HG02840 (cell line): ENCODE measurements around the gene ZNF778.
A peak's percentile ranks its signal among the peaks of the same experiment; 100 is the strongest.
"Not testable (repeated sequence)": the region's sequence is repeated elsewhere in the genome, so short reads cannot be mapped to it uniquely, and the experiment has no call there.

Experiments
- ATAC-seq: cut with Tn5 transposase; IDR thresholded peaks from one replicate; pipeline ENCODE4 v1.9.1; 2021; ENCODE audit warnings: mild to moderate bottlenecking, moderate library complexity, moderate number of reproducible peaks; ENCODE audit not compliant: unreplicated experiment, low FRiP score

Gene ZNF778

DNA sequence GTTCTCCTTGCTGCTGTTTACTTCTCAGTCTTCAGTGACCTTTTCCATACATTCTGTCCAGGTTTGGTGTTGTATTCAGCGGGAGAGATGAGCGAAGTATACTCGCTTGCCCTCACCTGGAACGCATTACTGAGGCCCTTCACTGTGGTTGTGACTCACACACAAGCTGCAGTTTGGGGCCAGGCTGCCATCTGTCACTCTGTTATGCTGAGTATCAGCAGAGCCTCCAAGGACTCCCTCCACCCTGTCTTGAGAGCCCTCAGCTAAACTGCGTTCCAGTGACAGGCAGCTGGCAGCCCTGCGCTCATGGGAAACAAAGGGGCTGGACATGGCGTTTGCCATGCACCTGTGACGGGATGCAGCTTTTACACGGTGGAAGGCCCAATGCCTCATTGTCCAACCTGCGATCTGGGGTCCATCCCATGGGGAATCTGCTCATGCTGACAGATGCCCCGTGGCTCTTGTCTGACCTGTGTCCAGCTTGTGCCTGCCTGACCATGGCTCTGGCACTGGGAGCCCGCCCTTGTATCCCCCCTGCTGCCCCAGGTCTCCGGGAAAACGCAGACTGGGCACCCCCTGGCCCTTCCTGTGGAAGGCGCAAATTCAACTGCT lies 6.5 kb upstream of the ZNF778 start:
- ATAC-seq = no peak

DNA sequence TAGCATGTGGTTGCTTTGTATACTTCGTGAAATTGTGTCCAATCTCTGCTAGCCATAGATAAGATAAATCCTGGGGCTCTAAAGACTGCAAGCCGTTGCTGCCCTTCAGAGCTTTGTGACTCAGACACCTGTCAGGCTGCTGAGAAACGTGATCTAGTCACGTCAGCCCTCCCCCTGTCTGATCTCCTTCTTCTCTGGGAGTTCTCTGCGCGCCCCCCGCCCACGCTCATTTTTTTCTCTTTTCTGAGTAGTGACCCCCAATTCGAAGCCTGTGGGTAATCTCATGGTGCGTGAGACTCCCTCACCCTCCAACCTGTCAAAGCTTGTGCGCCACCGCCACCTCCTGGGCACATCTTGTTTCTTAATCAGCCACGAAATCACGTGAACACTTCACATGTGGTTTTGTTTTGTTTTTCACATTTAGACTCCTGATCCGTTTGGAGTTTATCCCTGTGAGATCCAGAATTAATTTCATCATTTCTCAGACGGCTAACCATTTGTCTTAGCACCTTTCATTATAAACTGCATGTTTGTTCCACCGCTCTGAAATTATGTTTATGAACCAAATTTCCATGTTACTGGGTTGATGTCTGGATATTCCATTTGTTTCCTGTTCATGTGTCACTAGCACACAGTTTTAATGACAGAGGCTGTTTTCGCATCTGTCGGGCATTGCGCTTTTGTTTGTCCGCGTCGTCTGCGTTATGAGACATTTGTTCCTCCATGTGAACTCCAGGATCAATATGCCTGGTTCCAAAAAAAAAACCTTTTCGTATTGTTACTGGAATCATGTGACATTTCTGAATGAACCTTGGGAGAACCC lies 977 bp upstream of the ZNF778 start:
- no peak for ATAC-seq

DNA sequence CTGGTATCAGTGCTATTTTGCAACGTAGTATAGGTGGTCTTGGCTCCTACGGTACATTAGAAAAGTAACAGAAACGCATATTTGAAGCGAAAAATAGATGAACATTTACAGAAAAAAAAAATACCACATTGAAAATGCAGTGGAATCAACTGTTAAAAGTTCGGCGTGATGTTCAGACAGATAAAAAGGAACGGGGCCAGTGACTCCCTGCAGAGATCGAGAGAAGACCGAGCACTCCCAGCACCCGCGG lies 440 bp upstream of the ZNF778 start:
- no peak for ATAC-seq

DNA sequence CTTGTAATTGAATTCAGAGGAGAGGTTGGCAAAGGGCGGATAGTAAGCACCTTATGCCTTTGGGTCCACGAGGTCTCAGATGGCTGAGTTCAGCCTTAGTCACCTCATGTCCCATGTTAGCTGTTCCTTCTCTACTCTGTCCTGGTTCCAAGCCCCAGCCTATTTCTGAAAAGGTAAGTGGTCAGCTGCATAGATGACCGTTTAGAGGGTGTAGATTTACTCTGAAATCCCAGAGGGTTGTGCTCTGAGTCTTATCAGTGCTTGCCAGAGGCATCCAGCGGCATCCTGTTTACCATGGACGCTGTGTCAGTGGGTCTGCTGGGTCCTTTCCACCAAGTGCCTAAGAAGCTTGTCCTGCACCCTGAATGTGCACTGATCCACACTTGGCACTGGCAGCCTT lies 1.9 kb downstream of the ZNF778 start:
- ATAC-seq = no peak

DNA sequence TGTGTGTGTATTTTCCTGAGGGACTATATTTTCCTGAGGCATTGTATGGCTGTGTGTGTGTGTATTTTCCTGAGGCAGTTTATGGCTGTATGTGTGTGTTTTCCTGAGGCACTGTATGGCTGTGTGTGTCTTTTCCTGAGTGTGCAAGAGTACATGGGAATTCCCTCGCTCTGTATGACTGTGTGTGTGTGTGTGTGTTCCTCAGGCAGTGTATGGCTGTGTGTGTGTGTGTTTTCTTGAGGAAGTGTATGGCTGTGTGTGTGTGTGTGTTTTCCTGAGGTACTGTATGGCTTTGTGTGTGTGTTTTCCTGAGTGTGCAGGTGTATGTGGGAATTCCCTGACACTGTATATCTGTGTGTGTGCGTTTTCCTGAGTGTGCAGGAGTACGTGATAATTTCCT lies 4.1 kb downstream of the ZNF778 start:
- ATAC-seq = no peak

DNA sequence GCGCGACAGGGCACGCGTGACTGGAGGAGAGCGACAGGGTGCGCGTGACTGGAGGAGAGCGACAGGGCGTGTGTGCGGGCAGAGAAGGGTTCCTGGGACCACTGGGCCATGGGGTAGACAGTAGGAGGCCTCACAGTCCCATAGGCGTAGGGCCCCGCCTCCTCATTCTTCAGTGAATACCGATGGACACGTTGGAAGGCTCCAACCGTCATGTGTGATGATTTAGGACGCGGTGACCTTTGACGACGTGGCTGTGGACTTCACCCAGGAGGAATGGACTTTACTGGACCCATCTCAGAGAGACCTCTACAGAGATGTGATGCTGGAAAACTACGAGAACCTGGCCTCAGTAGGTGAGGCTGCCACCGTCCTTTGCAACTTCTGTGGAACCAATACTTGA lies 5.4 kb downstream of the ZNF778 start:
- no peak for ATAC-seq

GRCh38 chr16:89224665-89225064 lies 7.2 kb downstream of the ZNF778 start:
- no peak for ATAC-seq

GRCh38 chr16:89230255-89230654 lies 12.8 kb downstream of the ZNF778 start:
- ATAC-seq = no peak

GRCh38 chr16:89232107-89232506 lies 14.6 kb downstream of the ZNF778 start:
- no peak for ATAC-seq

- ATAC-seq = no peak
Observed at GRCh38 chr16:89233678-89234490, 16.4 kb downstream of the ZNF778 start.

GRCh38 chr16:89237733-89238132 lies 20.2 kb downstream of the ZNF778 start:
- ATAC-seq = no peak

DNA sequence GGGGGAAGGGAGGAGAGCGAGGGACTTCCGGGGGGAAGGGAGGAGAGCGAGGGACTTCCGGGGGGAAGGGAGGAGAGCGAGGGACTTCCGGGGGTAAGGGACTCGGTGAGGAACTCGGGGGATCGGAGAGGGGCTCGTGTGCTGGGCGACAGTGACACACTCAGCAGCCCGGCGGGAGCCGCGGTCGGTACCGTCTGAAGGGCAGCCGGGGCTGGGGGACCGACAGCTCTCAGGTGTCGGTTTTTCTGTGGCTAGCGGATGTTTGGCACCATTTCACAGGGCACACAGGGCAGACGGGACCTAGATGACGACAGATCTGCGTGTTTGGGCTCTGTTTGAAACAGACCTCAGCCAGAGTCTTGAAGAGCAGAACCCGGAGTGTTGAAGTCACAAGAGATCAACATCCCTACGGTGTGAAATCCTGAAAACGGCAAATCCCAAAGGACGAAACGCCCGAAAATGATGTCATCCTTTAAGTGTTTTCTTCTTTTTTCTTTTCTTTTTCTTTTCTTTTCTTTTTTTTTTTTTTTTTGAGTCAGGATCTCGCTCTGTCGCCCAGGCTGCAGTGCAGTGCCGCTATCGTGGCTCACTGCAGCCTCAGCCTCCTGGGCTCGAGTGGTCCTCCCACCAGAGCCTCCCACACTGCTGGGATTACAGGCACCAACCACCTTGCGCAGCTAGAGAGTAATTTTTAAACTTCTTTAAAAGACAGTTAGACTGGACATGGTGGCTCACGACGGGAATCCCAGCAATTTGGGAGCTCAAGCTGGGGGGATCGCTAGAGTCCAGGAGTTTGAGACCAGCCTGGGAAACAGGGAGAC lies 23.9 kb downstream of the ZNF778 start:
- no peak for ATAC-seq

- ATAC-seq = no peak
Observed at GRCh38 chr16:89242795-89243200, 25.3 kb downstream of the ZNF778 start.

DNA sequence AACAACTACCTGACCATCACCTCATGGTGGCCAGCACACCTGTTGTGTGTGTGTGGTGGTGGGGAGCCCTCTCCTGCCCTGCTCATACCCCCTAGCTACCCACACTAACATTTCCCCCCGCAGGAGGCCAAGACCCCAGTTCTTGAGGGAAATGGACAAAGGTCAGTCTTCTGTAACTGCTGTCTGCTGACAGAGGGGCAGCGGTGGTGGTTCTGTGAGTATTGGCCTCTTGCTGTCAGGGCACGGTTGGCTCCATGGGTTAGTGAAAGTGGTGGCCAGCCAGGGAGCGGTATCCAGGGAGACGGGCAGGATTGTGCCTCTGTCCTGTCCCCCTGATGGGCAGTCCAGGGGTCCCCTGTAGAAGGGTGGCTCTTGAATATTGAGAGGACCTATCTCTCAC lies 26.2 kb downstream of the ZNF778 start:
- ATAC-seq = no peak

DNA sequence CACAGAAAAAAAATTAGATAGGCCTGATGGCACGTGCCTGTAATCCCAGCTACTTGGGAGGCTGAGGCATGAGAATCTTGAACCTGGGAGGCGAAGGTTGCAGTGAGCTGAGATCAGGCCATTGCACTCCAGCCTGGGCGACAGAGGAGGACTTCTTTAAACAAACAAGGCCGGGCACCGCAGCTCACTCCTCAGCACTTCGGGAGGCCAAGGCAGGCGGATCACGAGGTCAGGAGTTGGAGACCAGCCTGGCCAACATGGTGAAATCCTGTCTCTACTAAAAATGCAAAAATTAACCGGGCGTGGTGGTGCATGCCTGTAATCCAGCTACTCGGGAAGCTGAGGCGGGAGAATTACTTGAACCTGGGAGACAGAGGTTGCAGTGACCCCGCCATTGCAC lies 26.8 kb downstream of the ZNF778 start:
- ATAC-seq = not testable (repeated sequence)

GRCh38 chr16:89244754-89245153 lies 27.3 kb downstream of the ZNF778 start:
- no peak for ATAC-seq

GRCh38 chr16:89246383-89246902 lies 28.9 kb downstream of the ZNF778 start:
- ATAC-seq = no peak

- peak; percentile 66 for ATAC-seq
Observed at GRCh38 chr16:89246903-89247733, 29.6 kb downstream of the ZNF778 start.

DNA sequence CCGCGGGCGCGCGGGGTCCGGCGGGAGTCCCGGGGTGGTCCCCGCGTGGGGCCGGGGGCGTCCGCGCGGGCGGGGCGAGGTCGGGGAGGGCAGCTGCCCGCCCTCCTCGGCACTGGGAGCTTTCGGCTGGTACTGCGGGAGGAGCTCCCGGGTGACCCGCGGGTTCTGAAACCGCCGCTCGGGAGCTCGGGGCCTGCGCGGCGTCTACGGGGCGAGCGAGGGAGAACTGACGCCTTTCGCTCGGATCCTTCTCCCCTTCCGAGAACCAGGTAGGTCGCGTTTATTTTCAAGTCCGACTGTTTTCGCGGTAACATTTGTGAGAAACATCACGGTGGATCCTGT lies 30.2 kb downstream of the ZNF778 start:
- ATAC-seq = not testable (repeated sequence)
